ENCODE measurements around the gene ATP6AP1.

- TF ChIP-seq, protein P1, sequence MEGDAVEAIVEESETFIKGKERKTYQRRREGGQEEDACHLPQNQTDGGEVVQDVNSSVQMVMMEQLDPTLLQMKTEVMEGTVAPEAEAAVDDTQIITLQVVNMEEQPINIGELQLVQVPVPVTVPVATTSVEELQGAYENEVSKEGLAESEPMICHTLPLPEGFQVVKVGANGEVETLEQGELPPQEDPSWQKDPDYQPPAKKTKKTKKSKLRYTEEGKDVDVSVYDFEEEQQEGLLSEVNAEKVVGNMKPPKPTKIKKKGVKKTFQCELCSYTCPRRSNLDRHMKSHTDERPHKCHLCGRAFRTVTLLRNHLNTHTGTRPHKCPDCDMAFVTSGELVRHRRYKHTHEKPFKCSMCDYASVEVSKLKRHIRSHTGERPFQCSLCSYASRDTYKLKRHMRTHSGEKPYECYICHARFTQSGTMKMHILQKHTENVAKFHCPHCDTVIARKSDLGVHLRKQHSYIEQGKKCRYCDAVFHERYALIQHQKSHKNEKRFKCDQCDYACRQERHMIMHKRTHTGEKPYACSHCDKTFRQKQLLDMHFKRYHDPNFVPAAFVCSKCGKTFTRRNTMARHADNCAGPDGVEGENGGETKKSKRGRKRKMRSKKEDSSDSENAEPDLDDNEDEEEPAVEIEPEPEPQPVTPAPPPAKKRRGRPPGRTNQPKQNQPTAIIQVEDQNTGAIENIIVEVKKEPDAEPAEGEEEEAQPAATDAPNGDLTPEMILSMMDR (IDR thresholded peaks at IDR 0.05): no peak
- no peak for TF ChIP-seq POLR2A (IDR thresholded peaks at IDR 0.05)
These were observed 9.8 kb downstream of the ATP6AP1 start for GRCh38 chrX:154437971-154438893.

Data from upper lobe of left lung (tissue), 4 donors.